OCI-LY7 (cell line): ENCODE data around the gene BSDC1.

Source experiments
- CTCF ChIP-seq: fragments of 200-600 bp; sonication (generic); conservative IDR thresholded peaks from 2 replicates; pipeline ENCODE4 v1.5.1; 2014; ENCODE audit warnings: mild to moderate bottlenecking, antibody characterized with exemption, low read length, moderate library complexity, mixed read lengths
- EZH2phosphoT487 ChIP-seq: fragments of 200-600 bp; sonication (generic); IDR thresholded peaks from 2 replicates; pipeline ENCODE4 v1.6.1; 2018; ENCODE audit warnings: low read depth, borderline replicate concordance, mild to moderate bottlenecking, mixed run types, antibody characterized with exemption, low read length, moderate library complexity, mixed read lengths

GRCh38 chr1:32334864-32335534 is 59.2 kb downstream of the BSDC1 start:
- TF ChIP-seq CTCF (peak; percentile 80), EZH2phosphoT487 (no peak)
